Measurements from ENCODE around the gene PSORS1C1.

PSORS1C1 gene

GRCh38 chr6:31096656-31097055, 17.9 kb upstream of the PSORS1C1 start:
- no peak for DNase-seq

- no peak for DNase-seq
Measured at GRCh38 chr6:31098449-31098938, 16.1 kb upstream of the PSORS1C1 start.

- DNase-seq: no peak
Measured at GRCh38 chr6:31103136-31103535, 11.5 kb upstream of the PSORS1C1 start.

GRCh38 chr6:31107052-31107451, 7.5 kb upstream of the PSORS1C1 start:
- DNase-seq: no peak

GRCh38 chr6:31110825-31111582, 3.6 kb upstream of the PSORS1C1 start:
- no peak for DNase-seq

GRCh38 chr6:31111712-31112111, 2.9 kb upstream of the PSORS1C1 start:
- no peak for DNase-seq

- no peak for DNase-seq
Measured at GRCh38 chr6:31112478-31112877, 2.1 kb upstream of the PSORS1C1 start, which contains the start of gene C6orf15. TSS of gene C6orf15 (minus strand) at chr6:31112575. CDS start at chr6:31112555, 20 bp downstream.

GRCh38 chr6:31113861-31114540, 599 bp upstream of the PSORS1C1 start:
- DNase-seq: no peak

- DNase-seq: no peak
Measured at GRCh38 chr6:31114970-31115849, 610 bp downstream of the PSORS1C1 start.

GRCh38 chr6:31115941-31116560, 1.5 kb downstream of the PSORS1C1 start:
- DNase-seq: no peak

- no peak for DNase-seq
Measured at GRCh38 chr6:31116661-31117385, 2.2 kb downstream of the PSORS1C1 start.

- DNase-seq: no peak
Measured at GRCh38 chr6:31118178-31118577, 3.6 kb downstream of the PSORS1C1 start.

GRCh38 chr6:31120151-31120915, 5.7 kb downstream of the PSORS1C1 start, which contains the start of gene CDSN:
TSS of gene CDSN (minus strand) at chr6:31120446. CDS start at chr6:31120419, 27 bp downstream.
- DNase-seq: no peak

- DNase-seq: no peak
Measured at GRCh38 chr6:31121131-31121790, 6.7 kb downstream of the PSORS1C1 start.

GRCh38 chr6:31122791-31123706, 8.4 kb downstream of the PSORS1C1 start:
- DNase-seq: no peak

- DNase-seq: no peak
Measured at GRCh38 chr6:31125162-31125561, 10.6 kb downstream of the PSORS1C1 start.

GRCh38 chr6:31125586-31126363, 11.2 kb downstream of the PSORS1C1 start:
- no peak for DNase-seq

GRCh38 chr6:31126396-31127175, 12.0 kb downstream of the PSORS1C1 start:
- DNase-seq: peak; percentile 0

Measured in NCI-H2107 (cell line).